A549 (cell line): ENCODE results near the gene UBE2H.

Experiments
- MAX ChIP-seq: IDR thresholded peaks from 2 replicates; pipeline ENCODE4 v1.6.1; 2012
- MAZ ChIP-seq: fragments of 150-350 bp; IDR thresholded peaks from 2 replicates; pipeline ENCODE4 v1.6.1; 2014; ENCODE audit warnings: antibody characterized with exemption, low read depth, low read length, borderline replicate concordance
- REST ChIP-seq: fragments of 200-600 bp; sonication (generic); IDR thresholded peaks from 2 replicates; pipeline ENCODE4 v1.6.1; 2016; ENCODE audit warnings: antibody characterized with exemption, mild to moderate bottlenecking, moderate library complexity
- USF2 ChIP-seq: fragments of 450-650 bp; IDR thresholded peaks from 2 replicates; pipeline ENCODE4 v1.6.1; 2014; ENCODE audit warnings: antibody characterized with exemption

GRCh38 chr7:129828078-129828762, 124.5 kb downstream of the UBE2H start:
- no peak for TF ChIP-seq REST
- no peak for TF ChIP-seq MAX
- no peak for TF ChIP-seq USF2
- no peak for TF ChIP-seq MAZ
